ENCODE results near the gene CD302.

DNA sequence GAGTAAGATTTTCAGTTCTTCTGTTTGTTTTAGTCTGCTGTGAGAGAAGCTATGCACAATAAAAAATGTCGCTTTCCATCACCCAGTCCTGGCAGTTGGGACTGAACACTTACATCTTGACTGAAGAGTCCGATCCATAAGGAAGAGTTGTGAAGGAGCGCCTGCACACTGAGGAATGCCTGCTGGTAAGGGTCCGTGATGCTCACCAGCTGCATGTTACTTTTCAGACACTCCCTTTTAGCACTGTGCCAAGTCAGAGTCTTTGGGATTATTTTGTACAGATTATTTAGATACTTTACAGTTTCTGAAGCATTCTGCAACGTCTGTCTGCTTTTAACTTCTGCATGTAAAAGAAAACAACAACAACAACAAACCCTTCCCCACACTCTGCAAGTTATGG, 42.6 kb upstream of the CD302 start:
- TF ChIP-seq, protein P1, sequence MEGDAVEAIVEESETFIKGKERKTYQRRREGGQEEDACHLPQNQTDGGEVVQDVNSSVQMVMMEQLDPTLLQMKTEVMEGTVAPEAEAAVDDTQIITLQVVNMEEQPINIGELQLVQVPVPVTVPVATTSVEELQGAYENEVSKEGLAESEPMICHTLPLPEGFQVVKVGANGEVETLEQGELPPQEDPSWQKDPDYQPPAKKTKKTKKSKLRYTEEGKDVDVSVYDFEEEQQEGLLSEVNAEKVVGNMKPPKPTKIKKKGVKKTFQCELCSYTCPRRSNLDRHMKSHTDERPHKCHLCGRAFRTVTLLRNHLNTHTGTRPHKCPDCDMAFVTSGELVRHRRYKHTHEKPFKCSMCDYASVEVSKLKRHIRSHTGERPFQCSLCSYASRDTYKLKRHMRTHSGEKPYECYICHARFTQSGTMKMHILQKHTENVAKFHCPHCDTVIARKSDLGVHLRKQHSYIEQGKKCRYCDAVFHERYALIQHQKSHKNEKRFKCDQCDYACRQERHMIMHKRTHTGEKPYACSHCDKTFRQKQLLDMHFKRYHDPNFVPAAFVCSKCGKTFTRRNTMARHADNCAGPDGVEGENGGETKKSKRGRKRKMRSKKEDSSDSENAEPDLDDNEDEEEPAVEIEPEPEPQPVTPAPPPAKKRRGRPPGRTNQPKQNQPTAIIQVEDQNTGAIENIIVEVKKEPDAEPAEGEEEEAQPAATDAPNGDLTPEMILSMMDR (IDR thresholded peaks at IDR 0.05; ENCODE audit: insufficient read depth, low read depth, low read length), result no peak
- TF ChIP-seq EZH2 (IDR thresholded peaks at IDR 0.05; ENCODE audit: insufficient read depth, low read length), result no peak

Measured in astrocyte (in vitro differentiated cells and primary cell).